Activated T-cell treated with anti-CD3 and anti-CD28 coated beads, Interleukin-2, amount 50 U/mL, for 48 hours (primary cell): ENCODE measurements around the gene ERO1A.

Experiments used
- DNase-seq, 2 experiments: peaks; one replicate each; pipeline ENCODE4 v3.0.0-alpha.2; 2020

ERO1A gene

GRCh38 chr14:52599974-52600373 is 95.4 kb downstream of the ERO1A start:
- no peak for DNase-seq

- DNase-seq, result no peak
Measured at GRCh38 chr14:52598568-52598967, 96.8 kb downstream of the ERO1A start.

- DNase-seq, result no peak
Measured at GRCh38 chr14:52596861-52597260, 98.5 kb downstream of the ERO1A start.

- no peak for DNase-seq
Measured at GRCh38 chr14:52596320-52596719, 99.0 kb downstream of the ERO1A start.

- no peak for DNase-seq
Measured at GRCh38 chr14:52590318-52590717, 105.0 kb downstream of the ERO1A start.
